GM19025 (cell line): ENCODE results near the gene ARHGAP26.

ENCODE experiments used
- ATAC-seq: cut with Tn5 transposase; IDR thresholded peaks from one replicate; pipeline ENCODE4 v1.9.1; 2021; ENCODE audit warnings: mild to moderate bottlenecking, low read depth, moderate library complexity; ENCODE audit not compliant: unreplicated experiment

Gene ARHGAP26

GRCh38 chr5:142826741-142827492 lies 56.7 kb downstream of the ARHGAP26 start:
- ATAC-seq, result no peak

- no peak for ATAC-seq
These were observed 57.9 kb downstream of the ARHGAP26 start for GRCh38 chr5:142827934-142828576.

- no peak for ATAC-seq
These were observed 58.8 kb downstream of the ARHGAP26 start for GRCh38 chr5:142828797-142829535.

- ATAC-seq, result no peak
These were observed 59.6 kb downstream of the ARHGAP26 start for GRCh38 chr5:142829801-142830220.

- no peak for ATAC-seq
These were observed 60.2 kb downstream of the ARHGAP26 start for GRCh38 chr5:142830241-142831008.

GRCh38 chr5:142831009-142831383 lies 60.8 kb downstream of the ARHGAP26 start:
- no peak for ATAC-seq

- no peak for ATAC-seq
These were observed 62.1 kb downstream of the ARHGAP26 start for GRCh38 chr5:142832263-142832662.

GRCh38 chr5:142833517-142834449 lies 63.6 kb downstream of the ARHGAP26 start:
- no peak for ATAC-seq

- no peak for ATAC-seq
These were observed 64.3 kb downstream of the ARHGAP26 start for GRCh38 chr5:142834504-142834903.

GRCh38 chr5:142835540-142835939 lies 65.4 kb downstream of the ARHGAP26 start:
- ATAC-seq, result no peak

GRCh38 chr5:142836048-142836447 lies 65.9 kb downstream of the ARHGAP26 start:
- no peak for ATAC-seq

GRCh38 chr5:142837081-142837725 lies 67.0 kb downstream of the ARHGAP26 start:
- no peak for ATAC-seq

GRCh38 chr5:142838845-142839244 lies 68.7 kb downstream of the ARHGAP26 start:
- no peak for ATAC-seq

- ATAC-seq, result no peak
These were observed 69.7 kb downstream of the ARHGAP26 start for GRCh38 chr5:142839711-142840346.

GRCh38 chr5:142840575-142840974 lies 70.4 kb downstream of the ARHGAP26 start:
- no peak for ATAC-seq

GRCh38 chr5:142841511-142842265 lies 71.5 kb downstream of the ARHGAP26 start:
- ATAC-seq, result no peak

GRCh38 chr5:142842994-142843905 lies 73.1 kb downstream of the ARHGAP26 start:
- no peak for ATAC-seq
